Right lobe of liver (tissue), 6 donors: Measurements from ENCODE around the gene PRRT1. TPM values are rescaled to one million over a fixed set of nuclear protein-coding genes. Genes with fewer than 3 reads are reported as not detected.

Experiments used
- ATAC-seq, 4 donors: fragments of 200-7000 bp; cut with Tn5 transposase; one replicate each; pipeline ENCODE4 v1.9.1; 2020; ENCODE audit warnings: mild to moderate bottlenecking in 4 of 4, moderate library complexity in 4 of 4
- DNase-seq, 3 donors: peaks; one replicate each; pipeline ENCODE4 v3.0.0-alpha.2; 2020
- H3K27ac ChIP-seq, 3 donors: fragments of 200-600 bp; one replicate each; pipeline ENCODE4 v1.8.0; 2022
- H3K27me3 ChIP-seq, 2 donors: fragments of 200-600 bp; one replicate each; pipeline ENCODE4 v1.8.0; 2022
- H3K36me3 ChIP-seq, 4 donors: fragments of 200-600 bp; sonication (generic) in 1 of 4; one replicate each; pipeline versions ENCODE4 v1.5.1 to v1.8.0; 2017 to 2022; ENCODE audit warnings: control low read depth in 1 of 4
- H3K4me1 ChIP-seq, 4 donors: fragments of 200-600 bp; sonication (generic) in 1 of 4; one replicate each; pipeline versions ENCODE4 v1.5.1 to v1.8.0; 2017 to 2022; ENCODE audit warnings: control low read depth in 1 of 4
- H3K4me3 ChIP-seq, 3 donors: fragments of 200-600 bp; one replicate each; pipeline ENCODE4 v1.8.0; 2022
- H3K9me3 ChIP-seq, 4 donors: fragments of 200-600 bp; sonication (generic) in 1 of 4; one replicate each; pipeline versions ENCODE4 v1.5.1 to v1.8.0; 2017 to 2022; ENCODE audit warnings: control low read depth in 1 of 4
- CTCF ChIP-seq, 4 donors: fragments of 200-600 bp in 3 of 4; fragments of 450-650 bp in 1 of 4; IDR thresholded peaks; one replicate each; pipeline versions ENCODE4 v1.5.1 to v1.8.0; 2016 to 2022; ENCODE audit warnings: antibody characterized with exemption in 4 of 4, mild to moderate bottlenecking in 2 of 4
- POLR2A ChIP-seq: fragments of 450-650 bp; IDR thresholded peaks from one replicate; pipeline ENCODE4 v1.6.1; 2017; ENCODE audit warnings: antibody characterized with exemption, mild to moderate bottlenecking
- WGBS: methylation state at CpG from one replicate; pipeline ENCODE4 v1.1.6; 2018; ENCODE audit warnings: low coverage, low lambda C conversion rate; ENCODE audit not compliant: insufficient coverage; ENCODE audit errors: missing lambda C conversion rate; 5-methylcytosine and 5-hydroxymethylcytosine counted together
- intact Hi-C, 2 donors: fragments of 100-400 bp; cut with DNase I; formaldehyde crosslinking; loops; one replicate each; pipeline versions ENCODE4 v1.11.2 to v1.14.1; 2022
- total RNA-seq, 6 experiments: library from RNA; depleted of rRNA in 2 of 6; stranded (reverse); fragments of >200 nt in 2 of 6; fragmentation: NEBNext Ultra II Directional in 3 of 6; extraction: Animal tissue kit (Norgen Biotek cat#: 25700) in 3 of 6; gene quantifications; one replicate each; pipeline versions ENCODE4 v1.1.0 to v1.2.4, GENCODE V29; 2016 to 2023
- donor health status: DM: no; HTN: yes; CAD: no.
- donor health status: DM: no; HTN: no; CAD: no.
- donor health status: DM: no; HTN: no; CAD: no.
- donor health status: DM: no; HTN: yes; CAD: no.
- donor health status: DM: no; HTN: yes; CAD: no.

Gene PRRT1
- total RNA-seq, 6 experiments from 2014 or later, result 0.13 to 0.29 (median 0.24) TPM; not detected in 2

GRCh38 chr6:32156891-32157290 lies 5.2 kb upstream of the PRRT1 start:
- intact Hi-C loops, result loop anchor here in 1 of 2 donors (5.0 kb wide), 1 partner anchor 40 kb away; no protein-coding TSS in a partner anchor
- H3K36me3 ChIP-seq, result peaks cover 0 to 13% (median 0%) of the 10 kb centered on the region in 4 donors
- no peak for ATAC-seq

GRCh38 chr6:32154514-32155161 lies 2.9 kb upstream of the PRRT1 start:
- peaks cover 0 to 7% (median 0%) of the 10 kb centered on the region in 4 donors for H3K4me1 ChIP-seq
- intact Hi-C loops, result loop anchor here (5.0 kb wide), 1 partner anchor 37 kb away; no protein-coding TSS in a partner anchor
- H3K4me3 ChIP-seq, result peak overlapping the region; percentile 74 to 78 (median 78)
- TF ChIP-seq CTCF (IDR thresholded peaks at IDR 0.05) (peak; percentile 57 to 67 (median 60)), POLR2A (peak; percentile 27)
- DNase-seq (peak; percentile 65 to 78 (median 75)), ATAC-seq (peak; percentile 81 to 87 (median 86))
- H3K36me3 ChIP-seq, result peaks cover 0 to 13% (median 0%) of the 10 kb centered on the region in 4 donors
- peak overlapping the region; percentile 63 to 75 (median 74) for H3K27ac ChIP-seq
- 0% methylated on average over 6 of the region's 34 CpGs for WGBS
- no peaks in the 10 kb centered on the region for H3K27me3 ChIP-seq
- H3K9me3 ChIP-seq, result no peaks in the 10 kb centered on the region

More at GRCh38 chr6:32156891-32157290, 5.2 kb upstream of the PRRT1 start:
- TF ChIP-seq CTCF (IDR thresholded peaks at IDR 0.05) (no peak), POLR2A (no peak)
- H3K27me3 ChIP-seq, result no peaks in the 10 kb centered on the region
- H3K27ac ChIP-seq, result no peak overlapping the region
- H3K4me1 ChIP-seq, result peaks cover 0 to 7% (median 0%) of the 10 kb centered on the region in 4 donors
- DNase-seq, result no peak
- H3K4me3 ChIP-seq, result no peak overlapping the region
- H3K9me3 ChIP-seq, result no peaks in the 10 kb centered on the region
- WGBS, result 94% methylated on average over 6 of the region's 9 CpGs

- peak; percentile 79 to 87 (median 85) for DNase-seq
- Histone ChIP-seq H3K4me3 (peak within 1 kb of the TSS; percentile 74 to 78 (median 78)), H3K4me1 (peaks cover 0 to 7% (median 0%) of the 10 kb centered on the region in 4 donors), H3K9me3 (no peaks in the 10 kb centered on the region), H3K27ac (peak within 1 kb of the TSS; percentile 63 to 75 (median 74)), H3K27me3 (peaks cover 0 to 6% of the 10 kb centered on the region in 2 donors), H3K36me3 (peaks cover 0 to 13% (median 0%) of the 10 kb centered on the region in 4 donors)
- ATAC-seq, result peak; percentile 81 to 83 (median 82)
- TF ChIP-seq CTCF (IDR thresholded peaks at IDR 0.05), result peak in 1 of 4 donors; percentile 12
- TF ChIP-seq POLR2A, result no peak
- WGBS, result 4% methylated on average over 46 of the region's 52 CpGs
- intact Hi-C loops, result loop anchor here in 1 of 2 donors (5.0 kb wide), 1 partner anchor 37 kb away; no protein-coding TSS in a partner anchor
These were observed 2.1 kb upstream of the PRRT1 start, which contains the start of gene PPT2 for GRCh38 chr6:32153564-32154513. PPT2 (plus strand) TSS chr6:32154141; CDS start chr6:32154595, 454 bp downstream.
